Stimulated activated CD4-positive, alpha-beta T cell treated with anti-CD3 and anti-CD28 coated beads, Interleukin-4, amount 100 ng/mL, for 4 hours (primary cell): ENCODE measurements around the gene IFNL3.
A peak's percentile ranks its signal among the peaks of the same experiment; 100 is the strongest.

Source experiments
- DNase-seq, 2 experiments: peaks; one replicate each; pipeline ENCODE4 v3.0.0-alpha.2; 2020

IFNL3 gene

GRCh38 chr19:39212375-39212742, 32.4 kb downstream of the IFNL3 start:
- DNase-seq, result peak; percentile 39 to 55

GRCh38 chr19:39211731-39212374, 33.0 kb downstream of the IFNL3 start:
- no peak for DNase-seq

- no peak for DNase-seq
These were observed 35.6 kb downstream of the IFNL3 start for GRCh38 chr19:39209196-39209595.

GRCh38 chr19:39208175-39208795, 36.5 kb downstream of the IFNL3 start:
- no peak for DNase-seq

GRCh38 chr19:39207293-39207836, 37.4 kb downstream of the IFNL3 start:
- DNase-seq, result no peak

GRCh38 chr19:39206122-39206521, 38.7 kb downstream of the IFNL3 start:
- no peak for DNase-seq

GRCh38 chr19:39205449-39205764, 39.4 kb downstream of the IFNL3 start:
- no peak for DNase-seq

- no peak for DNase-seq
These were observed 41.1 kb downstream of the IFNL3 start, which contains the start of gene SYCN for GRCh38 chr19:39203372-39204341. Gene SYCN (minus strand): TSS chr19:39204263. CDS start chr19:39204254, 9 bp downstream.

GRCh38 chr19:39202998-39203355, 41.8 kb downstream of the IFNL3 start:
- no peak for DNase-seq

- no peak for DNase-seq
These were observed 44.0 kb downstream of the IFNL3 start for GRCh38 chr19:39200803-39201115.

- no peak for DNase-seq
These were observed 44.6 kb downstream of the IFNL3 start for GRCh38 chr19:39200066-39200802.

- no peak for DNase-seq
These were observed 45.8 kb downstream of the IFNL3 start for GRCh38 chr19:39199025-39199424.

GRCh38 chr19:39197808-39198207, 47.0 kb downstream of the IFNL3 start:
- no peak for DNase-seq

GRCh38 chr19:39196860-39197562, 47.8 kb downstream of the IFNL3 start, which contains the start of gene NCCRP1:
Gene NCCRP1 (plus strand): TSS chr19:39196964. CDS start chr19:39196983, 19 bp downstream.
- no peak for DNase-seq

GRCh38 chr19:39196320-39196719, 48.5 kb downstream of the IFNL3 start:
- DNase-seq, result no peak

GRCh38 chr19:39195755-39196154, 49.1 kb downstream of the IFNL3 start:
- DNase-seq, result no peak

GRCh38 chr19:39194832-39195542, 49.8 kb downstream of the IFNL3 start:
- no peak for DNase-seq

- no peak for DNase-seq
These were observed 51.0 kb downstream of the IFNL3 start for GRCh38 chr19:39193803-39194202.
